ENCODE results near the gene SPATA20. TPM values are rescaled to one million over a fixed set of nuclear protein-coding genes. Genes with fewer than 3 reads are reported as not detected.

The SPATA20 gene
- total and polyA plus RNA-seq, 12 donors = 12.6 to 88.4 (median 63.3) TPM

DNA sequence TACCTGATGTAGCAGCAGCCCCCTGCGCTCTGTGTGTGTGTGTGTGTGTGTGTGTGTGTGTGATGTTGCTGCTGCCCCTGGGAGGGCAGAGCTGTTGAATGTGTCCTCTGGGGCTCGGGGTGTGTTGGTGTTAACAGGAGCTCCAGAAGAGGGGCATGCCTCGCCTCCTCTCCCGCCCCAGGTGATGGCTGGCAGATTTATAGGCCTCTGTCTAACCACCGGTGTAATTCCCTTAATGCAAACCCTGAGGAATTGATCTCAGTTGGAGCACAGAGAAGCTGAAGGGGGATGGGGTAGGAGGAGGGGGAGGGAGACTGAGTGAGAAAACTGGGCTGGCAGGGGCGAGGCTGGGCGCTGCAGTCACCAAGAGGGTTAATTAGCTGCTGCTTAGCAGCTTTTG lies 23.6 kb downstream of the SPATA20 start:
- Histone ChIP-seq H3K27me3 (peaks cover 0 to 26% (median 19%) of the 10 kb centered on the region in 7 donors), H3K4me3 (no peak overlapping the region), H3K9me3 (no peaks in the 10 kb centered on the region), H3K27ac (no peak overlapping the region), H3K36me3 (no peaks in the 10 kb centered on the region), H3K4me1 (peaks cover 0 to 3% (median 0%) of the 10 kb centered on the region in 9 donors)
- 86 to 87% methylated on average over 7 of the region's 7 CpGs for WGBS, 2 donors
- intact Hi-C loops (cut with DNase I) = no loop called here
- DNase-seq = no peak
- TF ChIP-seq, protein P1, sequence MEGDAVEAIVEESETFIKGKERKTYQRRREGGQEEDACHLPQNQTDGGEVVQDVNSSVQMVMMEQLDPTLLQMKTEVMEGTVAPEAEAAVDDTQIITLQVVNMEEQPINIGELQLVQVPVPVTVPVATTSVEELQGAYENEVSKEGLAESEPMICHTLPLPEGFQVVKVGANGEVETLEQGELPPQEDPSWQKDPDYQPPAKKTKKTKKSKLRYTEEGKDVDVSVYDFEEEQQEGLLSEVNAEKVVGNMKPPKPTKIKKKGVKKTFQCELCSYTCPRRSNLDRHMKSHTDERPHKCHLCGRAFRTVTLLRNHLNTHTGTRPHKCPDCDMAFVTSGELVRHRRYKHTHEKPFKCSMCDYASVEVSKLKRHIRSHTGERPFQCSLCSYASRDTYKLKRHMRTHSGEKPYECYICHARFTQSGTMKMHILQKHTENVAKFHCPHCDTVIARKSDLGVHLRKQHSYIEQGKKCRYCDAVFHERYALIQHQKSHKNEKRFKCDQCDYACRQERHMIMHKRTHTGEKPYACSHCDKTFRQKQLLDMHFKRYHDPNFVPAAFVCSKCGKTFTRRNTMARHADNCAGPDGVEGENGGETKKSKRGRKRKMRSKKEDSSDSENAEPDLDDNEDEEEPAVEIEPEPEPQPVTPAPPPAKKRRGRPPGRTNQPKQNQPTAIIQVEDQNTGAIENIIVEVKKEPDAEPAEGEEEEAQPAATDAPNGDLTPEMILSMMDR (IDR thresholded peaks at IDR 0.05) = no peak
- no peak for ATAC-seq

DNA sequence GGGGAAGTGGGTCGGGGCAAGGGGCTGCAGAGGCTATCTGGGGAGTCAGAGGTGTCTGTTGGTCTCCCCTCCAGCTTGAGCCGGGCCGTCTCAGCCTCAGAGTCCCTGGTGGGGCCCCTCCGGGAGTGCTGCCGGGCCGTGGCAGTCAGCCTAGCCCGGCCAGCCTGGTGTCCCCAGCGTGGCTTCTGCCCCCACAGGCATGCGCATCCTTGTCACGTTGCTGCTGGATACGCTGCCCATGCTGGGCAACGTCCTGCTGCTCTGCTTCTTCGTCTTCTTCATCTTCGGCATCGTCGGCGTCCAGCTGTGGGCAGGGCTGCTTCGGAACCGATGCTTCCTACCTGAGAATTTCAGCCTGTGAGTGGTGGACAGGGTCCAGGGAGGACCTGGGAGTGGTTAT lies 24.7 kb downstream of the SPATA20 start:
- Histone ChIP-seq H3K9me3 (no peaks in the 10 kb centered on the region), H3K27ac (no peak overlapping the region), H3K4me1 (no peaks in the 10 kb centered on the region), H3K36me3 (no peaks in the 10 kb centered on the region), H3K4me3 (no peak overlapping the region), H3K27me3 (peaks cover 0 to 14% (median 9%) of the 10 kb centered on the region in 7 donors)
- DNase-seq (no peak), ATAC-seq (no peak)
- WGBS, 2 donors = 85 to 90% methylated on average over 19 of the region's 19 CpGs
- intact Hi-C loops (cut with DNase I) = no loop called here
- TF ChIP-seq, protein P1 (IDR thresholded peaks at IDR 0.05) = no peak

DNA sequence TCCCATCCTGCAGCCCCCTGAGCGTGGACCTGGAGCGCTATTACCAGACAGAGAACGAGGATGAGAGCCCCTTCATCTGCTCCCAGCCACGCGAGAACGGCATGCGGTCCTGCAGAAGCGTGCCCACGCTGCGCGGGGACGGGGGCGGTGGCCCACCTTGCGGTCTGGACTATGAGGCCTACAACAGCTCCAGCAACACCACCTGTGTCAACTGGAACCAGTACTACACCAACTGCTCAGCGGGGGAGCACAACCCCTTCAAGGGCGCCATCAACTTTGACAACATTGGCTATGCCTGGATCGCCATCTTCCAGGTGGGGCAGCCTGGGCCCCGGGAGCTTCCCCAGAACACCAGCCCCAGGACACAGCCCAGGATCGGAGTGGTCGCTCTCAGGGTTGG lies 25.6 kb downstream of the SPATA20 start:
- DNase-seq = no peak
- ATAC-seq = no peak
- H3K27ac ChIP-seq = no peak overlapping the region
- peaks cover 0 to 6% (median 0%) of the 10 kb centered on the region in 7 donors for H3K27me3 ChIP-seq
- 96 to 97% methylated on average over 20 of the region's 20 CpGs for whole genome bisulfite sequencing, 2 donors
- no peaks in the 10 kb centered on the region for H3K4me1 ChIP-seq
- H3K9me3 ChIP-seq = no peaks in the 10 kb centered on the region
- TF ChIP-seq, protein P1 (IDR thresholded peaks at IDR 0.05) = no peak
- no peak overlapping the region for H3K4me3 ChIP-seq
- intact Hi-C loops (cut with DNase I) = no loop called here
- no peaks in the 10 kb centered on the region for H3K36me3 ChIP-seq

DNA sequence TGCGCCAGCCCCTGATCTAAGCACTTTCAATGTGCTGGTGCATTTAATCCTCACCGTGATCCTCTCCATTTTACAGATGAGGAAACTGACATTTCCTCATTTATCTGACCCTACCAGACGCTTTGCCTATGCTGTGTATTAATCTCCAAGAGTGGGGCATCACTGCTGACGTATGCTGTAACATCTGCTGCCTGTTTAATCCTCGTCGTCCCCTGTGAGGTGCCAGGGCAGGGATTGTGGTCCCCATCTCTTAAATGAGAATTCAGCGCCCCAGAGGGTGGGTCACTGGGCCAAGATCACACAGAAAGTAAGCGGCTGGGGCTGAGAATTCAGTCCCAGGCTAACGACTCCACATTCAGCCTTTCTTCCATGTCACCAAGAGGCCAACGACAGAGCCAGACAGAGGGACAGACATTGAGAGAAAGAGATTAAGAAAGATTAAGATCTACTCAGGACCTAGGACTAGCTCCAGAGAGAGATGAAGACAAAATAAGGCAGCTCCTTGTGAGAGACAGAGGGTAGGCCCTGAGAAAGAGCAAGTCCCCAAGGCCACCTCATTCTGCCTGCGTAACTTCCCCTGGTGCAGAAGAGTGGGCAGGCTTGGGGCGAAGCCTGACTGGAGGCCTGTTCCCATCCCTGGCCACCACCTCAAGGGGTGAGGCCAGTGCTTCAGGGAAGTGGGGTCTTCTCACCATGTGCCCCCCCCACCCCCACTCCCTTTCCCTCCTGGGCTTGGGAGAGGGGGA lies 27.1 kb downstream of the SPATA20 start:
- intact Hi-C loops (cut with DNase I) = no loop called here
- no peaks in the 10 kb centered on the region for H3K36me3 ChIP-seq
- DNase-seq (no peak), ATAC-seq (no peak)
- TF ChIP-seq, protein P1 (IDR thresholded peaks at IDR 0.05) = no peak
- H3K9me3 ChIP-seq = no peaks in the 10 kb centered on the region
- no peak overlapping the region for H3K4me3 ChIP-seq
- H3K4me1 ChIP-seq = no peaks in the 10 kb centered on the region
- H3K27me3 ChIP-seq = peaks cover 0 to 3% (median 0%) of the 10 kb centered on the region in 7 donors
- 88 to 90% methylated on average over 12 of the region's 12 CpGs for WGBS, 2 donors
- H3K27ac ChIP-seq = no peak overlapping the region

Data from heart right ventricle (tissue), 16 donors.